ENCODE data around the gene NINJ2.
A peak's percentile ranks its signal among the peaks of the same experiment; 100 is the strongest.

Gene NINJ2

GRCh38 chr12:546920-547845 lies 116.1 kb downstream of the NINJ2 start:
- DNase-seq (ENCODE audit: low spot score): peak; percentile 92

- DNase-seq (ENCODE audit: low spot score): no peak
Measured at GRCh38 chr12:546265-546919, 116.9 kb downstream of the NINJ2 start.

DNA sequence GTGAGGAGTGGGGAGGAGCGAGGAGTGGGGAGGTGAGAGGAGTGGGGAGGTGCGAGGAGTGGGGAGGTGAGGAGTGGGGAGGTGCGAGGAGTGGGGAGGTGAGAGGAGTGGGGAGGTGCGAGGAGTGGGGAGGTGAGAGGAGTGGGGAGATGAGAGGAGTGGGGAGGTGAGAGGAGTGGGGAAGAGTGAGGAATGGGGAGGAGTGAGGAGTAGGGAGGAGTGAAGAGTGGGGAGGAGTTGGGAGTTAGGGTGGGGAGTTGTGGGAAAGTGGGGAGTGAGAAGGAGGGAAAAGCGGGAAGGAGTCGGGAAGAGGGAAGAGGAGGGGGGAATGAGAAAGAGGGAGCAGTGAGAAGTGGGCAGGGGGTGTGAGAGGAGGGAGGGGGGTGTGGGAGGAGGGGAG lies 117.4 kb downstream of the NINJ2 start:
- DNase-seq (ENCODE audit: low spot score): no peak

GRCh38 chr12:544941-545635 lies 118.2 kb downstream of the NINJ2 start:
- DNase-seq (ENCODE audit: low spot score): no peak

GRCh38 chr12:544142-544541 lies 119.1 kb downstream of the NINJ2 start:
- no peak for DNase-seq (ENCODE audit: low spot score)

DNA sequence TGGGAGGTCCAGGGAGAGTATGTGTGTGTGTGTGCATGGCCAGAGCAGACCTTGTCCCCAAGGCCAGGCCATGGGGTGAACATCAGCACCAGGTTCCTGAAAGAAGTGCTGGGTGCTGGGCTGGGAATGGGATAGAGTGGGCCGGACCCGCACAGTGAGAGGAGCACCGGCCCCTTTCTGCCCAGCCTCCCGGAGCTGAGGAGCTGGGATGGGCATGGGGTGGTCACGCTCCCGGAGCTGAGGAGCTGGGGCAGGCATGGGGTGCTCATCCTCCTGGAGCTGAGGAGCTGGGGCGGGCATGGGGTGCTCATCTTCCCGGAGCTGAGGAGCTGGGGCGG lies 120.2 kb downstream of the NINJ2 start:
- DNase-seq (ENCODE audit: low spot score): no peak

GRCh38 chr12:542395-543113 lies 120.7 kb downstream of the NINJ2 start:
- DNase-seq (ENCODE audit: low spot score): no peak

- no peak for DNase-seq (ENCODE audit: low spot score)
Measured at GRCh38 chr12:541676-542324, 121.4 kb downstream of the NINJ2 start.

- no peak for DNase-seq (ENCODE audit: low spot score)
Measured at GRCh38 chr12:539540-540310, 123.5 kb downstream of the NINJ2 start.

GRCh38 chr12:538731-539539 lies 124.3 kb downstream of the NINJ2 start:
- peak; percentile 36 for DNase-seq (ENCODE audit: low spot score)

GRCh38 chr12:537772-538171 lies 125.5 kb downstream of the NINJ2 start:
- DNase-seq (ENCODE audit: low spot score): no peak

DNA sequence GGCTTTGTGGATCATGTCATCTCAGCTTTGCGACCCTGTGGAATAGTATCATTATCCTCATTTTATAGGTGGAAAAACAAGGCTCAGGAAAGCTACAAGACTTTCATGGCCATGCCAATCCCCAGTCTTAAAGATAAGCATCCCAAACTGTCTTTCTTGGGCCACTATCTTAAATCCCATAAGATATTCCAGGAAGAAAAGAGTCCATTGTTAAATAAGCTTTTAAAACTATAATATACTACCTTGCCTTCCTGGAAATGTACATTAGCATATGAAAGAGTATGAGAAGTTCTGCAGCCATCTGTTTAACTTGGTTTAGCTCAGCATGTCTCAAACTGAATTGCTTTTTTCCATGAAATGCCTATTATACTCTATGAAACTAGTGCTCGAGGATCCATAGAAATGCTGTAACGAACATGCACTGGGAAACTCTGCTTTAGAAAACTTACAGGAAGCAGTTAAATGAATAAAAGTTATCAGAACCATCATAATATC lies 126.4 kb downstream of the NINJ2 start:
- no peak for DNase-seq (ENCODE audit: low spot score)

DNA sequence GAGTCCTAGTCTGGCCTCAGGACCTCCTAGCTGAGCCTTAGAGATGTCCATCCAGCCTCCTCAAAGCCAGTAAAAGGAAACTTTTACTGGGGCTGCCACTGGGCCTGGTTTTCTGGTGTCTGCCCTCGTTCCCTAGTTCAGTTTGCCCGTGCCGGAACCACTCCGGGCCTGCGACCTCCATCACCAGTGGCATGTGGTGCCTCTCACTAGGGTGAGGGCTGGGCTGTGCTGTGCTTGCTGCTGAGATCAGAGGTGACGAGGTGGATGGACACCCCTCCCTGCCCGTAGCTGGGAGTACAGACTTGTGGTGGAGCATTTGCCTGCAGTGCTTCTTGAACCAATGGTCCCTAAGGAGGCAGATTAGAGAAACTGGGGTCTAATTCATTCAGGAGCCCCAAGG lies 127.8 kb downstream of the NINJ2 start:
- DNase-seq (ENCODE audit: low spot score): no peak

- no peak for DNase-seq (ENCODE audit: low spot score)
Measured at GRCh38 chr12:534216-534615, 129.0 kb downstream of the NINJ2 start.

DNA sequence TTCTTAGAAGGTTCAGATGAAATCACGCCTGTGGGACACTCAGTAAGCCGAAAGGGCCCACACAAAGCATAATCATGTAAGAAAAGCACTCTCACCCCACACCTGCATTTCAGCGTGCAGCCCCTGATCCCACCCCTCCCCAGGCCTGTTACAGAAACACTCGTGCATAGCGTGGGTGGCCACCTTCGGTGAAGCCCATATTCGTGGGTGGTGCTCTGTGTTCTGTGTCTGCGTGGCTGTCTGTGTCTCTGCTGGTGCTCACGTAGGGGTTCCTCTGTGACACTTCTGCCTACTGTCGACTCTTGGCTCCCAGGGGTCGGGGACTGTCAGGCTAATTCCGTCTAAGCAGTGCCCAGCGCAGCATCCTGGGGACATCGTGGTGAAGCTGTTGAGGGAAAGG lies 129.5 kb downstream of the NINJ2 start:
- no peak for DNase-seq (ENCODE audit: low spot score)

- peak; percentile 44 for DNase-seq (ENCODE audit: low spot score)
Measured at GRCh38 chr12:532908-533565, 130.2 kb downstream of the NINJ2 start.

DNA sequence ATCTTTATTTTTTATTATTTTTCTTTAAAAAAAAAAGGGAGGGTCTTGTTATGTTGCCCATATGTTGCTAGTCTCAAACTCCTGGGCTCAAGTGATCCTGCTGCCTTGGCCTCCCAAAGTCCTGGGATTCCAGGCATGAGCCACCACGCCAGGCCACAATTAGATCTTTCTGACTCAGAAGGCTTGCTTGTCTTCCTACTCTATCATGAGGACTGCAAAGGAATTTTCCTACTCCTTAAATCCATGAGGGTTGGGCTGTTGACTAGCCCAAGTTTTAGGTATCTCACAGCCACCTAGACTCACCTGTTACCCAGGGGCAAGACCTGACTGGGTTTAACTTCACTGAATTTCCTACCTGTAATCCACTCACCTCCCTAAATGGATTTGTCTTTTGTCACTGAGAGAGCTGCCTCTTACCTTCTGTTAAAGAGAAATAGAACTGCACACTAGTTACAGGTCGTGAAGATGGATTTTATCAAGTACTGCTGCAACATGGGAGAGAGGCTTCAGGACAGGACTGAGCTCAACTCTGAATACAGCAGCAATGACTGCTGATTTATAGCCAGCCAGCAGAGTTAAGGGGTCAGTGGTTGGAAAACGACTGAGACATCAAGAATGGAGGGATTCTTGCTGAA lies 131.2 kb downstream of the NINJ2 start:
- no peak for DNase-seq (ENCODE audit: low spot score)

DNA sequence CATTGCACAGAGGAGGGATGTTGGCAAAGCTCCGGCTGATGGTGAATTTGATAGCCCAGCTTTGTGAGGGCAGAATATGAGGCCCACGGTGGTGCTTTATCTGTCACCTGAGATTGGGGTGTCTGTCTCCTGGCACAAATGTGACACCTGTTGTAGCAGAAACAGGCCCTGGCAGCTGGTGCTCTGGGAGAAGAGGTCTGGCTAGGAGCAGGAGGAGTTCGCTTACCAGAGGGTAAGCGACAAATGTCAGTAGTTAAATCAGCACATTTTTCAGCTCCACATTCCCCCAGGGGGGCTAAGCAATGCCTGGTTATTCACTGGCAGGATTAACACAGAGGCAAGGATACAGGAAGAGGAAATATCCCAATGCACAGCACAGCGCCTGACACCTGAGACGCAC lies 132.4 kb downstream of the NINJ2 start:
- no peak for DNase-seq (ENCODE audit: low spot score)

DNA sequence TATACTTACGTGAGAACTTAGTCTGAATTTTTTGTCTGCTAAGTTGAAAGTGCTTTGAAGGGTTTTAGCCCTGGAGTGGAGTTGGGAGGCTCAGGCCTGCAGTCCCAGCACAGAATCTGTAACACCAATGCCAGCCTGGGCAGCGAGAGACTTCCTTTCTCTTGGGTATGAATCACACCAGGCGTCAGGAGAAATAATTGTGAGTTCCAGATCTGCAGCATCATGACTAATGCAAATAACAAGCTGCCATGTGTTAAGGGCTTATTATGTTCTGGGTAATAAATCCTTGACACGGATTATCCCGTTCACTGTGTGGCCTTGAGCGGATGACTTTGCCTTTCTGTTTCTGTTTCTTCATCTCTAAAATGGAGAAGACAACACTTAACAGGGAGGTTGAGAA lies 132.9 kb downstream of the NINJ2 start:
- DNase-seq (ENCODE audit: low spot score): no peak

Data from AG08396 (cell line).